HFF-Myc (cell line): Measurements from ENCODE around the gene RNU6-7.

Source experiments
- DNase-seq: peaks from one replicate; pipeline ENCODE4 v3.0.0-alpha.2; 2011; ENCODE audit warnings: low read depth; ENCODE audit errors: extremely low read depth
- H3K4me3 ChIP-seq: replicated peaks from 2 replicates; pipeline ENCODE4 v1.5.1; 2011; ENCODE audit warnings: low read depth, mild to moderate bottlenecking, control low read depth, low read length
- TF ChIP-seq, protein P1 (sequence below): IDR thresholded peaks from 2 replicates; pipeline ENCODE4 v1.5.1; 2012; ENCODE audit warnings: mild to moderate bottlenecking, low read depth, low read length, control low read depth; ENCODE audit errors: missing control alignments

The RNU6-7 gene

GRCh38 chr14:32183151-32184058 is 18.4 kb upstream of the RNU6-7 start:
- TF ChIP-seq, protein P1, sequence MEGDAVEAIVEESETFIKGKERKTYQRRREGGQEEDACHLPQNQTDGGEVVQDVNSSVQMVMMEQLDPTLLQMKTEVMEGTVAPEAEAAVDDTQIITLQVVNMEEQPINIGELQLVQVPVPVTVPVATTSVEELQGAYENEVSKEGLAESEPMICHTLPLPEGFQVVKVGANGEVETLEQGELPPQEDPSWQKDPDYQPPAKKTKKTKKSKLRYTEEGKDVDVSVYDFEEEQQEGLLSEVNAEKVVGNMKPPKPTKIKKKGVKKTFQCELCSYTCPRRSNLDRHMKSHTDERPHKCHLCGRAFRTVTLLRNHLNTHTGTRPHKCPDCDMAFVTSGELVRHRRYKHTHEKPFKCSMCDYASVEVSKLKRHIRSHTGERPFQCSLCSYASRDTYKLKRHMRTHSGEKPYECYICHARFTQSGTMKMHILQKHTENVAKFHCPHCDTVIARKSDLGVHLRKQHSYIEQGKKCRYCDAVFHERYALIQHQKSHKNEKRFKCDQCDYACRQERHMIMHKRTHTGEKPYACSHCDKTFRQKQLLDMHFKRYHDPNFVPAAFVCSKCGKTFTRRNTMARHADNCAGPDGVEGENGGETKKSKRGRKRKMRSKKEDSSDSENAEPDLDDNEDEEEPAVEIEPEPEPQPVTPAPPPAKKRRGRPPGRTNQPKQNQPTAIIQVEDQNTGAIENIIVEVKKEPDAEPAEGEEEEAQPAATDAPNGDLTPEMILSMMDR, result no peak
- no peak overlapping the region for H3K4me3 ChIP-seq
- DNase-seq, result no peak

DNA sequence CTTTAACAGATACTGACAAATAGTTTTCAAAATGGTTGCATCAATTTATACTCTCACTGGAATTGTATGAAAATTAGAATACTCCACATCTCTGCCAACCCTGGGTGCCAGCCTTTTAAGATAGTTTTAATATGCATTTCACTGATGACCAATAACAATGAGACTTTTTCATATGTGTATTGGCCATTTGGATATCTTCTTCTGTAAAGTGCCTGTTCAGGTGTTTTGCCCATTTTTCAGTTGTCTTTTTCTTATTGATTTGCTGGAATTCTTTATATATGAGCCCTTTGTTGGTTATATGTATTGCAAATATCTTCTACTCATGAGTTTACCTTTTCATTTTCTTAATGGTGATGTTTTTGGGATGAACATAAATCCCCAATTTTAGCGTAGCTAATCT is 16.7 kb upstream of the RNU6-7 start:
- no peak overlapping the region for H3K4me3 ChIP-seq
- DNase-seq, result no peak
- TF ChIP-seq, protein P1, result no peak

DNA sequence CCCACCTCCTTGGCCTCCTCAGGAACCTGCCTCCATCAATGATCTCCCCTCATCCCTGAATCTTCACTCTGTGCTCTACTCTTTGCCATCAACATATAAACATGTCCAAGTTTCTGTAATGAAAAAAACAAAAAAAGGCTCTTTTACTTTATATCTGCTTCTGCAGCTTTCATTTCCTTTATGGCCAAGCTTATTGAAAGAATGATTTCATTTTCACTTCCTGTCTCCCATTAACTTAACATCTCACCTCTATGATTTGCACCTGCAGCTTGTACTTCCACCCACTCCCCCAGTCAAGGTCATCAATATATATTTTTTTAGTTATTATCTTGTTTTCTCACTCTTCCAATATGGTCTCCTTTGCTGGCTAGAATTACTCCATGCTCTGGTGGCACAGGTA is 15.6 kb upstream of the RNU6-7 start:
- TF ChIP-seq, protein P1, result no peak
- no peak for DNase-seq
- H3K4me3 ChIP-seq, result no peak overlapping the region

GRCh38 chr14:32189811-32190210 is 12.0 kb upstream of the RNU6-7 start:
- no peak for DNase-seq
- TF ChIP-seq, protein P1, result no peak
- no peak overlapping the region for H3K4me3 ChIP-seq

DNA sequence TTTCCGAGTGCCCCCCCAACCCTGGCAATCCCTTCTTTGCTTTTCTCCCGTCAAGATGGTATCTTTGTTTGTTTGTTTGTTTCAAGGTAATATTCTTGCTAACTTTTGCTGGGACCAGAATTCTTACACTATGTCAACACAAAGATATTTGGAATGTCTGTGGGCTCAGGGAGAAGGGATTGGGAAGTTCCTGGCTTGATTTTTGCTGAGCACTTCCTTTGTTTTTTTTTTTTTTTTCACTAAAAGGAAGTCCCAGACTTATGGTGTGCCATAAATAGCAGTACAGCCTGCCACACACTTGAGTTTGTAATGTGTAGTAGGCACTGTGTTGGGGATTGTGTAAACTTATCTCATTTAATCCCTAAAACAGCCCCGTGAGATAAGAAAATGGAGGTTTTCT is 11.2 kb upstream of the RNU6-7 start:
- TF ChIP-seq, protein P1, result no peak
- no peak for DNase-seq

DNA sequence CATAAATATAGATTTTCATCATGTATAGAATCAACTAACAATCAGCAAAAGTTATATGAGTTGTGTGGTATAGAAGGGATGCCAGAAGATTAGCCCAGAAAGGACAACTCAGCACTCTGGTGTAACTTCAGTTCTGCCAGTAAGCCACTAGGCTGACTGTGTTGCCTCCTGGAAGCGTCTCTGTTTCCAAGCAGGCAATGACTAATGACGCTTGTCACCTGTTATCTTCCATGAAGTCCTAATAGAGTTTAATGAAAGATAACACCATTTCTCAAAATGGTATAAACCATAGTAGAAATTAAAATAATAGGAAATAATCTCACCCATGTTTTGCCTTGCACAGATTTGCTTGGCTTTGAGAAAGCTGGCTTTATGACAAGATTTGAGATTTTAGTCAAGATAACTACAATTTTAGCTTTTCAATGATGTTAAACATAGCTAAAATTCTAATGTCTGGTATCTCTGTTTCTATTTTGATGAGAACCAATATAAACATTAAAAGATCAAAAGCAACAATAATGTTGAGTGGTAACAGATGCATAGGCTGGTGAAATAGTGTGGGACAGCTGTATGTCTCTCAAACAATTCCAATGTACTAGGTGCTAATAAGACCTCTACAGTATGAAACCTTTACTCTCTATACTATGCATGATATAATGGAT is 9.0 kb upstream of the RNU6-7 start:
- TF ChIP-seq, protein P1, result no peak
- DNase-seq, result no peak
- H3K4me3 ChIP-seq, result no peak overlapping the region

More for the DNA sequence above, 11.2 kb upstream of the RNU6-7 start:
- no peak overlapping the region for H3K4me3 ChIP-seq
